ENCODE data around the gene CPTP.

Gene CPTP

GRCh38 chr1:1351511-1352427 is 27.2 kb downstream of the CPTP start:
- no peak for DNase-seq (ENCODE audit: low spot score)

- no peak for DNase-seq (ENCODE audit: low spot score)
Observed at GRCh38 chr1:1352786-1353388, 28.3 kb downstream of the CPTP start.

GRCh38 chr1:1353389-1354151 is 29.0 kb downstream of the CPTP start:
- DNase-seq (ENCODE audit: low spot score) = no peak

- DNase-seq (ENCODE audit: low spot score) = no peak
Observed at GRCh38 chr1:1354271-1355247, 30.0 kb downstream of the CPTP start.

GRCh38 chr1:1355416-1355815 is 30.8 kb downstream of the CPTP start:
- DNase-seq (ENCODE audit: low spot score) = no peak

- DNase-seq (ENCODE audit: low spot score) = no peak
Observed at GRCh38 chr1:1356166-1356795, 31.7 kb downstream of the CPTP start.

GRCh38 chr1:1356796-1357401 is 32.3 kb downstream of the CPTP start:
- no peak for DNase-seq (ENCODE audit: low spot score)

GRCh38 chr1:1357871-1358432 is 33.4 kb downstream of the CPTP start:
- no peak for DNase-seq (ENCODE audit: low spot score)

- no peak for DNase-seq (ENCODE audit: low spot score)
Observed at GRCh38 chr1:1358433-1359271, 34.0 kb downstream of the CPTP start, which contains the start of gene MXRA8. TSS of gene MXRA8 (minus strand) at chr1:1358555. CDS start at chr1:1358504, 51 bp downstream.

GRCh38 chr1:1359308-1359663 is 34.7 kb downstream of the CPTP start:
- no peak for DNase-seq (ENCODE audit: low spot score)

- DNase-seq (ENCODE audit: low spot score) = no peak
Observed at GRCh38 chr1:1359664-1360468, 35.3 kb downstream of the CPTP start.

- DNase-seq (ENCODE audit: low spot score) = no peak
Observed at GRCh38 chr1:1360506-1361169, 36.0 kb downstream of the CPTP start.

GRCh38 chr1:1361233-1361981 is 36.8 kb downstream of the CPTP start:
- DNase-seq (ENCODE audit: low spot score) = no peak

GRCh38 chr1:1361982-1362423 is 37.4 kb downstream of the CPTP start:
- DNase-seq (ENCODE audit: low spot score) = no peak

GRCh38 chr1:1364266-1364665 is 39.7 kb downstream of the CPTP start:
- DNase-seq (ENCODE audit: low spot score) = no peak

GRCh38 chr1:1365875-1366698 is 41.5 kb downstream of the CPTP start:
- no peak for DNase-seq (ENCODE audit: low spot score)
